ENCODE data around the gene IL1R2. TPM values are rescaled to one million over a fixed set of nuclear protein-coding genes. Genes with fewer than 3 reads are reported as not detected.

IL1R2 gene
- total RNA-seq, 2 experiments from 2014 or later: 0.88 TPM; not detected in 1

DNA sequence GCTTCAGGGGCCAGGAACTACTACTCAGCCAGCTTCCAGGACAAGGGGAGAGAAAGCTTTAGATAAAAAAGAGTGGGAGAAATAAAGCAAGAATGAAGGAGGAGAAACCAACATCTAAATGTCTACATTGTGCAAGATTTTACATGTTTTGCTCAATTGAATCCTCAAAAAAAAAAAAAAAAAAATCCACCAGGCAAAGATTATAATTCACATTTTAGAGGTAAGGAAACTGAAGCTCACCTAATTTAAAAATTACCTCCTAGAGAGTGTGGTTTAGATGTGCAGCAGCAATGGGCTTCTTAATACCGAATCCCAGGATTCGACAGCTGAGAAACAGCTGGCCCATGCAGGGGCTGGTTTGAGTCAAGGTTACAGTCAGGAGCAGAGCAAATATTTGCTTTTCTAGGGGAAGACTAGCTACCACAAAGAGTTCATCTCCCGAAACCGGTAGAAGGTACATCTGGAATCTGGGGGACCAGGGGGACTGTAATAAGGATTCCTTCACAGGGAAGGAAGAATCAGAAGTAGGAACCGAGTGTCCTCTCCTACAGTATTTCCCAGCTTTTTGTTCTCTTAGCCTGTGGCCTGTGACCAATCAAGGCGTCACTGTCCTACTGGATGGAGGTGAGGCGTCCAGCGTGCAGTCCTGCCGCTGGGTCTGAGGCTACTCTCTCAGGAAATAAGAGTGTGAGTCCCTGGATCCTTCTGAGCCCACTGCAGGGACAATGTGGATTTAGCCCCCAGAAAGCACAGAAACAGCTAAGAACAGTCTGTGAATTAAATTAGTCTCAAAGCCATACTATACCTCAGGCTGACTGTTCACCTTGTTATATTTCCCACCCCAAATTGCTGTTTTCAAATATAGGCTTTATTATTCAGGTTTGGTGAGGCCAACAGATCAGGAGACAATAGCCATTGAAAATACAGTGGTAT, 42.3 kb downstream of the IL1R2 start:
- Mint-ChIP-seq H3K36me3 (peaks cover 8% of the 10 kb centered on the region), H3K9me3 (ENCODE audit: low read depth) (no peaks in the 10 kb centered on the region), H3K4me3 (no peak overlapping the region), H3K27me3 (peaks cover 3% of the 10 kb centered on the region), H3K27ac (peak overlapping the region; percentile 62), H3K4me1 (peaks cover 36% of the 10 kb centered on the region)
- CTCF ChIA-PET: interaction anchor here (0.9 to 3.4 kb wide), 5 partner anchors 14 to 312 kb away, joined by 3 to 18 read pairs (median 3); no protein-coding TSS in a partner anchor
- no peak for ATAC-seq
- no peak for DNase-seq

DNA sequence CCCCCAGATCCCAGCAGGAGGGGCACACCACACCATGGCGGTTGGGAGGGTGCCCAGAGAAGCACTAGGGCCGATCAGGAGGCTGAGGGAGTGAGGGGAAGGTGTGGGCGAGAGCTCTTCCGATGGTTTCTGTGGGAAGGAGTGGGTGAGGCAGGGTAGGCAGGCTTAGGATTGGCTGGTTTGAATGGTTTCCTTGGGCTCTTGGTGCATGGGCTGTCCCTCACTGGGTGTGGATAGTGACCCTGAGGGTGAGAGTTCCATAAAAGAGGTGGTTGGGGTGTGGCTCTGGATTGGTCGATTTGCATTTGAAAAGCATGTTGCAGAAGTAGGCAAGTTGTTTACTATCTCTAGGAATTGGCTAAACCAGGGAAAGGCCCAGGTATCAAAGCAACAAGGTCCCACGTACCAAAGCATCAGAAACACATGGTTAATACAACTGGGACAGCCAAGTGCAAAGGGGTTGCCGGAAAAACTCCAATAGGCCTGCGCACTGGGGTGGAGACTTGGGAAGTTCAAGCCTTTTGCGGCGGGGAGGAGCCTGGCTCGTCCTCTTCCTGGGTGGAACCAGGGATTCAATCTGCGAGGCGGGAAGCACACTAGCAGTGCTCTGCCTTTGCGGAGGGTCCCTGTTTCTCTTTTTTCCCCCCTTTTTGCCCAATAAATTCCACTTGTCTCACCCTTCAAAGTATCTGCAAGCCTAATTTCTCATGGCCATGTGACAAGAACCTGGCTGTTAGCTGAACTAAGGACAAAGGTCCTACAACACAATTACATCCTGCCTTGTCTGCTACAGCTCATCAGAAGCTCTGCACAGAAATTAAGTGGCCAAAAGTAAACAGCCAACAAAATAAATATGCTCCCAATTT, 43.2 kb downstream of the IL1R2 start:
- Mint-ChIP-seq H3K36me3 (peaks cover 8% of the 10 kb centered on the region), H3K4me1 (peaks cover 30% of the 10 kb centered on the region), H3K4me3 (no peak overlapping the region), H3K27ac (peak overlapping the region; percentile 10), H3K9me3 (ENCODE audit: low read depth) (no peaks in the 10 kb centered on the region), H3K27me3 (peaks cover 3% of the 10 kb centered on the region)
- CTCF ChIA-PET: interaction anchor here (0.9 to 3.4 kb wide), 4 partner anchors 14 to 206 kb away, joined by 3 to 18 read pairs (median 8); no protein-coding TSS in a partner anchor
- ATAC-seq (no peak), DNase-seq (no peak)

- CTCF ChIA-PET: no interaction called here
- peaks cover 34% of the 10 kb centered on the region for H3K4me1 Mint-ChIP-seq
- ATAC-seq (no peak), DNase-seq (no peak)
- H3K27me3 Mint-ChIP-seq: peaks cover 21% of the 10 kb centered on the region
- no peak overlapping the region for H3K27ac Mint-ChIP-seq
- no peak overlapping the region for H3K4me3 Mint-ChIP-seq
- peaks cover 10% of the 10 kb centered on the region for H3K36me3 Mint-ChIP-seq
- no peaks in the 10 kb centered on the region for H3K9me3 Mint-ChIP-seq (ENCODE audit: low read depth)
Measured at GRCh38 chr2:102037681-102038080, 45.9 kb downstream of the IL1R2 start.

DNA sequence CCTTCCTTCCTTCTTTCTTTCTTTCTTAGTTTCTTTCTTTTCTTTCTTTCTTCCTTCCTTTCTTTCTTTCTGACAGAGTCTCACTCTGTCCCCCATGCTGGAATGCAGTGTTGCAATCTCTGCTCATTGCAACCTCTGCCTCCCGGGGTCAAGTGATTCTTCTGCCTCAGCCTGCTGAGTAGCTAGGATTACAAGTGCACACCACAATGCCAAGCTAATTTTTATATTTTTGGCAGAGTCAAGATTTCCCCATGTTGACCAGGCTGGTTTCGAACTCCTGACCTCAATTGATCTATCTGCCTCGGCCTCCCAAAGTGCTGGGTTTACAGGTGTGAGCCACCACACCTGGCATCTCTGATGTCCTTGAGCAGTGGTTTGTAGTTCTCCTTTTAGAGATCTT, 48.5 kb downstream of the IL1R2 start:
- H3K27ac Mint-ChIP-seq: no peak overlapping the region
- CTCF ChIA-PET: no interaction called here
- no peak overlapping the region for H3K4me3 Mint-ChIP-seq
- DNase-seq (no peak), ATAC-seq (no peak)
- peaks cover 3% of the 10 kb centered on the region for H3K36me3 Mint-ChIP-seq
- H3K9me3 Mint-ChIP-seq (ENCODE audit: low read depth): no peaks in the 10 kb centered on the region
- H3K4me1 Mint-ChIP-seq: peaks cover 15% of the 10 kb centered on the region
- H3K27me3 Mint-ChIP-seq: peaks cover 37% of the 10 kb centered on the region

GRCh38 chr2:102041351-102041750, 49.6 kb downstream of the IL1R2 start:
- no peak overlapping the region for H3K27ac Mint-ChIP-seq
- no peaks in the 10 kb centered on the region for H3K9me3 Mint-ChIP-seq (ENCODE audit: low read depth)
- CTCF ChIA-PET: interaction anchor here (1.0 kb wide), 1 partner anchor 200 kb away, joined by 4 read pairs; no protein-coding TSS in a partner anchor
- H3K4me3 Mint-ChIP-seq: no peak overlapping the region
- peaks cover 17% of the 10 kb centered on the region for H3K4me1 Mint-ChIP-seq
- H3K36me3 Mint-ChIP-seq: peaks cover 3% of the 10 kb centered on the region
- H3K27me3 Mint-ChIP-seq: peaks cover 45% of the 10 kb centered on the region
- DNase-seq (no peak), ATAC-seq (no peak)

DNA sequence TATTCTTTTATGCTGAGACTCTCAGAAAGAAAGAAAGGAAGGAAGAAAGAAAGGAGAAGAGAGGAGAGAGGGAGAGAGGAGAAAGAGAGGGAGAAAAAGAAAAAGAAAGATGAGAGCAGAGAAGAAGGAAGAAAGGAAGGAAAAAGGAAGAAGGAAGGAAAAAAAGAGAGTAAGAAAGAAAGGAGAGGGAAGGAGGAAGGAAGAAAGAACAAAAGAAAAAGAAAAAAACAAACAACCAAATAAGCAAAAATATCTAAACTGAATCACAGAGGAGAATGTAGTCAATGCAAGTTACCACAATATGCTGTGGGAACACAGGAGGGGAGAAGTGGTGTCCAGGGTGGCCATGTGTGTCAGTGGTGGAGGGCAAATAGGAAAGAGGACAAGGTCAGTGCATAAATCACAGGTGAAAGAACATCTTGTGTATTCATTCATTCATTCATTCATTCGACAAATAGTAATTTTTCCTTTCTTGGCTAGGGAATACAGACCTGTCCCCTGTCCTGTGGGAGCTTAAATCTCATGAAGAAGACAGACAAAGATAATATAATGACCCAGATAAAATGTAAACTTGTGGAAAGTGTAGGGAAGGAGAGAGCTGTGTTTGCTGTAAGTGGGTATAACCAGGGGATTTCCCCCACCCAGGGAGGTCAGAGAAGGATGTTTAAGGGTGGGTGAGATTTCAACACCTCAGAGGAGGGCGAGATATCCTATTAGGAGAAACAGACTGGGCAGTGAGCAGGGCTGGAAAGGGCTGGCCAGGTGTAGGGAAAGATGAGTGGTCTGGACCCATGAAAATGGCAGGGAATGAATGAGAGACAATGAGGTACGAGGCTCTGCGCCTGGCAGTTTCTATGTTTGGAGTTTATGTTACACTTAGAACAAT, 50.7 kb downstream of the IL1R2 start:
- Mint-ChIP-seq H3K4me3 (no peak overlapping the region), H3K27me3 (peaks cover 53% of the 10 kb centered on the region), H3K27ac (no peak overlapping the region), H3K36me3 (peaks cover 3% of the 10 kb centered on the region), H3K9me3 (ENCODE audit: low read depth) (no peaks in the 10 kb centered on the region), H3K4me1 (peaks cover 17% of the 10 kb centered on the region)
- ATAC-seq (no peak), DNase-seq (no peak)
- CTCF ChIA-PET: no interaction called here

DNA sequence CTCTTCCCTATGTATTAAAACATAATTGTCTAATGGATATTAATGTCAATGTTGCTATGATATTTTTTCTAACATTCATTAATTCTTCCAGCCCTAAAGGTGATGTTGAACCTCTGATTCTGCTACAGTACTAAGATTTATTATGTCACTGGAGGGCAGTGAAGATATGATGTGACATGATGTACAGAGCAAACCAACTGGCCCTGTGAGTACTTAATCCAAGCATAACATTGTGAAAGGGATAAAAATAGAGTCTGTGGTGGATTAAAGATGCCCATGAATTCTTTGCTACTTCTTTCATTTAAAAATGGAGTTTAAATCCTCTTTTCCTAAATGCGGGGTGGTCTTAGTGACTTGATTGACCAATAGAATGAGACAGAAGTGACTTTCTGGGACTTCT, 51.8 kb downstream of the IL1R2 start:
- DNase-seq: no peak
- peaks cover 3% of the 10 kb centered on the region for H3K36me3 Mint-ChIP-seq
- peaks cover 17% of the 10 kb centered on the region for H3K4me1 Mint-ChIP-seq
- H3K27me3 Mint-ChIP-seq: peaks cover 54% of the 10 kb centered on the region
- CTCF ChIA-PET: interaction anchor here (1.9 kb wide), 1 partner anchor 23 kb away, joined by 4 read pairs; no protein-coding TSS in a partner anchor
- no peak overlapping the region for H3K27ac Mint-ChIP-seq
- no peaks in the 10 kb centered on the region for H3K9me3 Mint-ChIP-seq (ENCODE audit: low read depth)
- no peak overlapping the region for H3K4me3 Mint-ChIP-seq
- ATAC-seq: no peak

GRCh38 chr2:102044235-102044896, 52.6 kb downstream of the IL1R2 start:
- ATAC-seq: no peak
- Mint-ChIP-seq H3K4me3 (no peak overlapping the region), H3K27me3 (peaks cover 53% of the 10 kb centered on the region)

GRCh38 chr2:102044967-102045489, 53.3 kb downstream of the IL1R2 start:
- Mint-ChIP-seq H3K9me3 (ENCODE audit: low read depth) (no peaks in the 10 kb centered on the region), H3K4me3 (no peak overlapping the region), H3K4me1 (peaks cover 17% of the 10 kb centered on the region), H3K27ac (no peak overlapping the region), H3K36me3 (peaks cover 3% of the 10 kb centered on the region), H3K27me3 (peaks cover 53% of the 10 kb centered on the region)
- DNase-seq: no peak
- no peak for ATAC-seq
- CTCF ChIA-PET: interaction anchor here (1.9 kb wide), 1 partner anchor 25 kb away, joined by 4 read pairs; no protein-coding TSS in a partner anchor

More at GRCh38 chr2:102044235-102044896, 52.6 kb downstream of the IL1R2 start:
- no peak for DNase-seq
- no peaks in the 10 kb centered on the region for H3K9me3 Mint-ChIP-seq (ENCODE audit: low read depth)
- CTCF ChIA-PET: interaction anchor here (1.9 kb wide), 1 partner anchor 24 kb away, joined by 4 read pairs; no protein-coding TSS in a partner anchor
- H3K27ac Mint-ChIP-seq: no peak overlapping the region
- H3K36me3 Mint-ChIP-seq: peaks cover 3% of the 10 kb centered on the region
- peaks cover 17% of the 10 kb centered on the region for H3K4me1 Mint-ChIP-seq

DNA sequence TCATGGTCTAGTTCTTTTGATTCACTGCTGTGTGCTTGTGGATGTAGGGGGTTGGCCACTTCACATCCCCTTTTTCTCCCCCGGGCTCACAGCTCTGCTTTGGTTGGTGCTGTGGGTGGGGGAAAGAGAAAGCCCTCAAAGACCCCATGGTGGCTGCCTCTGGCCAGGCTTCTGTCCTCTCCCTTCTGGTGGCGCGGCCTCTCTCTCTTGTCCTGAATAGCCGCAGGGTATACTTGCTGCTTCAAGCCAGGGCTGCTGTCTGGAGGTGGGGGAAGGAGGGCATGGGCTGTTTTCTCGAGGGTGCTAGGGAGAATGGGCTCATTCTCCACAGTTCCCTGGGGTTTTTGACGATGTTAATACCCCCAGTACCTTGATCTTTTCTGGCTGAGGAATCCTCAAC, 53.9 kb downstream of the IL1R2 start:
- H3K36me3 Mint-ChIP-seq: peaks cover 3% of the 10 kb centered on the region
- H3K9me3 Mint-ChIP-seq (ENCODE audit: low read depth): no peaks in the 10 kb centered on the region
- CTCF ChIA-PET: no interaction called here
- H3K27ac Mint-ChIP-seq: no peak overlapping the region
- peaks cover 47% of the 10 kb centered on the region for H3K27me3 Mint-ChIP-seq
- peaks cover 17% of the 10 kb centered on the region for H3K4me1 Mint-ChIP-seq
- H3K4me3 Mint-ChIP-seq: no peak overlapping the region
- no peak for DNase-seq
- ATAC-seq: no peak

DNA sequence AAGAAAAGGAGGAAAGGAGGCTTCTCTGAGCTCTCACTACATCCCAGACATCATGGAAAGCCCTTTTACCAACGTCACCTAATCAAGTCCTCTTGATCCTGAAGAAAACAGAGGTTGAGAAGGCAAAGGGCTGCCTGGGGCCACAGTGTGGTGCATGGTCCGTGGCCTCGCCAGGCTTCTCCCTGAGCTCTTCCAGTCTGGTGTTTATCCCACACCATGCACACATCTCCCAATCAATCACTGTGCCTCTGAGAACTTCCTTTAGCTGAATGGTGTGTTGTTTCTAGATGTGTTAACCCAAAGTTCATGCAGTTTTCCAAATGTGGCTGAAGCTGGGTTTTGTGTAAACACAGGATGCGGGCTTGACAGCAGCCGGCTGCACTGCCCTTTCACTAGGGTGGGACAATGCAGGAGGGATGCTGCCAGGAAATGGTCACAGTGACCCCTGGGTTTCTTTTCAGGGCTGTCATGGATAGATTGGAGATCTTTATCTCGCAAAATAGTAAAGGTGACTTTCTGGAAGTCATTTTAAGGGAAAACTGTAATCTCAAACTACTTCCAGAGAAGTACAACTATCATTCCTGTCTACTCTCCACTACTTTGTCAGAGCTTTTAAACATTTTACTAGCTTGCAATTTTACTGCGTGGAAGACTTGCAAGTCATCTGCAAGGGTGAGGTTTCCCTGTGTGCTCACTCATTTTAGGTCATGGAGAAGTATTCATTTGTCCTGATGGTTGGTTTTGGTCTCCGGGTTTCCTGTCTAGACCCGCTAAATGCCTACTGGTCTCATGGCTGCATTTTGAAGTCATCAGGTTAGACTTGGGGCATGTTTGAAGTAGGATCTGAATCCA, 54.6 kb downstream of the IL1R2 start:
- DNase-seq (no peak), ATAC-seq (no peak)
- CTCF ChIA-PET: no interaction called here
- Mint-ChIP-seq H3K27me3 (peaks cover 43% of the 10 kb centered on the region), H3K4me1 (peaks cover 15% of the 10 kb centered on the region), H3K36me3 (peaks cover 2% of the 10 kb centered on the region), H3K4me3 (no peak overlapping the region), H3K9me3 (ENCODE audit: low read depth) (no peaks in the 10 kb centered on the region), H3K27ac (no peak overlapping the region)
